ENCODE measurements around the gene FAM124B.

GRCh38 chr2:224429441-224429810, 27.5 kb upstream of the FAM124B start:
- TF ChIP-seq SPI1 (IDR thresholded peaks at IDR 0.05; ENCODE audit: low read depth, low read length), result no peak
- TF ChIP-seq POLR2AphosphoS5 (IDR thresholded peaks at IDR 0.05; ENCODE audit: low read depth, low read length), result no peak

Data from GM12891 (cell line).